ENCODE measurements around the gene KRT73. TPM values are rescaled to one million over a fixed set of nuclear protein-coding genes. Genes with fewer than 3 reads are reported as not detected.
A peak's percentile ranks its signal among the peaks of the same experiment; 100 is the strongest.

KRT73 gene
- total RNA-seq, 4 donors from 2014 or later: 0.15 TPM; not detected in 3

DNA sequence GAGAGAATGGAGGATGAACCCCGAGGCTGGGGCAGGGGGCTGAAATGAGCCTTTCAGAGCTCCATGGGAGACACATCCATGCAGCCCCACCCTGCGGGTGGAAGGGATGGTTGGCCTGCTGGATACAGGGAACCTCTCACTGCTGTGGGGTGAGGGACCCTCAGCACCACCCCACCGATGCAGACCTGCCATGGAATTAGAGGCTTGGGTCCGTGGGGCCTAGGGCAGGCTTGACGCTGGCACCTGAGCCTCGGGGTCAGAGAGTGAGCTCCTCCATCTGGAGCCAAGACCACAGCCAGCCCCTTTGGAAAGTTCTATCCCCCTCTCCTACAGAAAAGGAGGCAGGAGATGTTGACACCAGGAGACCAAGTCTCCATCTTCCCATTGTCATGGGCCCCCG, 37.3 kb downstream of the KRT73 start:
- TF ChIP-seq, protein P1, sequence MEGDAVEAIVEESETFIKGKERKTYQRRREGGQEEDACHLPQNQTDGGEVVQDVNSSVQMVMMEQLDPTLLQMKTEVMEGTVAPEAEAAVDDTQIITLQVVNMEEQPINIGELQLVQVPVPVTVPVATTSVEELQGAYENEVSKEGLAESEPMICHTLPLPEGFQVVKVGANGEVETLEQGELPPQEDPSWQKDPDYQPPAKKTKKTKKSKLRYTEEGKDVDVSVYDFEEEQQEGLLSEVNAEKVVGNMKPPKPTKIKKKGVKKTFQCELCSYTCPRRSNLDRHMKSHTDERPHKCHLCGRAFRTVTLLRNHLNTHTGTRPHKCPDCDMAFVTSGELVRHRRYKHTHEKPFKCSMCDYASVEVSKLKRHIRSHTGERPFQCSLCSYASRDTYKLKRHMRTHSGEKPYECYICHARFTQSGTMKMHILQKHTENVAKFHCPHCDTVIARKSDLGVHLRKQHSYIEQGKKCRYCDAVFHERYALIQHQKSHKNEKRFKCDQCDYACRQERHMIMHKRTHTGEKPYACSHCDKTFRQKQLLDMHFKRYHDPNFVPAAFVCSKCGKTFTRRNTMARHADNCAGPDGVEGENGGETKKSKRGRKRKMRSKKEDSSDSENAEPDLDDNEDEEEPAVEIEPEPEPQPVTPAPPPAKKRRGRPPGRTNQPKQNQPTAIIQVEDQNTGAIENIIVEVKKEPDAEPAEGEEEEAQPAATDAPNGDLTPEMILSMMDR (IDR thresholded peaks at IDR 0.05): no peak
- no peak for TF ChIP-seq POLR2A (IDR thresholded peaks at IDR 0.05)
- no peak for DNase-seq
- Histone ChIP-seq H3K4me3 (no peak overlapping the region), H3K27ac (peak overlapping the region; percentile 74 to 83 (median 77)), H3K36me3 (no peaks in the 10 kb centered on the region), H3K27me3 (no peaks in the 10 kb centered on the region), H3K9me3 (no peaks in the 10 kb centered on the region), H3K4me1 (peaks cover 25 to 59% (median 27%) of the 10 kb centered on the region in 3 donors)
- 42 to 66% methylated on average over 4 to 6 of the region's 7 CpGs for WGBS, 2 donors
- intact Hi-C loops (cut with DNase I): loop anchor here (5.0 kb wide), 1 partner anchor 296 kb away; no protein-coding TSS in a partner anchor

DNA sequence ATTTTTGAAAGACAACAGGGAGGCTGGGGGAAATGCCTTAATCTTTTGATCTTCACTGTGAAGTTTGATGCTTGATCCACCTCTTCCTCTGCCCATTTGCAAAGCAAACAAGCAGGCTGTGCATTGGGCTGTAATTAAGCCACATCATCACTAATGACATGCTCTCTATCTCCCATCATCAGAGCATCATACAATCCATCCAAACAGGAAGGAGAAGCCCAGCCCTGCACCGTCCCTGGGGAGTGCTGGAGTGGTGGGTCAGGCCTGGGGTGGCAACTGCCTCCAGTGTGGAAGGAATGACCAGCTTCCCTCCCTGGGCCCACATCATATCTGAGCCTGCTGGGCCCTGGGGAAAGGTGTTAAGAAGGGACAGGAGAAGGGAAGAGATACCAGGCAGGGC, 37.9 kb downstream of the KRT73 start:
- Histone ChIP-seq H3K36me3 (no peaks in the 10 kb centered on the region), H3K27me3 (no peaks in the 10 kb centered on the region), H3K27ac (peak overlapping the region; percentile 74 to 83 (median 77)), H3K4me1 (peaks cover 25 to 59% (median 27%) of the 10 kb centered on the region in 3 donors), H3K4me3 (no peak overlapping the region), H3K9me3 (no peaks in the 10 kb centered on the region)
- intact Hi-C loops (cut with DNase I): loop anchor here (5.0 kb wide), 1 partner anchor 297 kb away; no protein-coding TSS in a partner anchor
- 0% methylated on average over 1 of the region's 1 CpG; no CpG with 5 or more reads in 1 of the 2 donors for WGBS, 2 donors
- TF ChIP-seq, protein P1 (IDR thresholded peaks at IDR 0.05): no peak
- DNase-seq: no peak

DNA sequence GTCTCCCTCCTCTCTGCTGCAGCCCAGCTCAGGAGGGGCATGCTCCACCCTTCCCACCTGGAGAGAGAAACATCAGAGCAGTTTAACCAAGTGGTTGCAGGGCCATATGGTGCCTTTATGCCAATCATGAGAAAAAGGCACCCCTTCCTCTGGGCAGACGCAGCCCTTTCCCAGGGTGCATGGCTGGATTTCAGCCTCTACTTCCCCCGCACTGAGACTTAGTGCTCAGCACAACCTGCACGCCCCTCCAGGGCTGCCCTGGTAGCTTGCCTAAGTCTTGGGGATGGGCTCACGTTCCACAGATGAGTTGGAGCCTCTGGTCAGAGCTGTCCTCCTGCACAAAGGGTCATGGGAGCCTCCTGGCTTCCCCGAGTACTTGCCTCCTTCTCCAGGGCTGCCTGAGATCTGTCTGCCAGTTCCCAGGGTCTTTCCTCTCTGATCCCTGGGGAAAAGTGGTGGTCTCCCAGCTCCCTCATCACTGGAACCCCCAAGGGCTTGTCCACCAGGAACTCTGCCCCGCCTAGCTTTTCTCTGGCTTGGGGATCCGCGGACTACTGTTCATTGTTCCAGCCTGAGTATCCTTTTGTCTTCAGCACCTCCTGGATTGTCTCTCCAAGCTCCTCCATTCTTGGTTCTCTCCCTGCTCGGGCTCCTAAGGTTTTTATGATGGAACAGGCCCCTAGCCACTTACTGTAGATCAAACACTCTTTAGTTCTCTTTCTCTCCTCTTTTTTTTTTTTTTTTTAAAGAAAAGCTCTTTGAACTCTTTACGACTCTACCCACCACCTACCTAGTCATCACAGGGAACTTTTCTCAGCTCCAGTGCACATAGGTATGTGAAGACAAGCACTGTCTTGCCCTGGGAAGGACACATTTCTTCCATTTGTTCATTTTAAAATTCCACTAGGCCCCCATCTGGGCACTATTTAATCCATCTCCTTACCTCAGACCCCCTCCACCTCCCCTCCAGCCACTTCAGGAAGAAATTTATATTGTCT, 38.6 kb downstream of the KRT73 start:
- Histone ChIP-seq H3K36me3 (no peaks in the 10 kb centered on the region), H3K9me3 (no peaks in the 10 kb centered on the region), H3K4me3 (no peak overlapping the region), H3K27me3 (no peaks in the 10 kb centered on the region), H3K4me1 (peaks cover 25 to 59% (median 27%) of the 10 kb centered on the region in 3 donors), H3K27ac (peak overlapping the region; percentile 75 to 83 (median 77))
- WGBS, 2 donors: 27 to 60% methylated on average over 6 of the region's 10 CpGs
- intact Hi-C loops (cut with DNase I): loop anchor here (5.0 to 10.0 kb wide), 2 partner anchors 195 to 298 kb away; partner anchors contain the start of gene KRT84
- TF ChIP-seq POLR2A (IDR thresholded peaks at IDR 0.05): no peak
- TF ChIP-seq, protein P1 (IDR thresholded peaks at IDR 0.05): no peak
- DNase-seq: no peak

DNA sequence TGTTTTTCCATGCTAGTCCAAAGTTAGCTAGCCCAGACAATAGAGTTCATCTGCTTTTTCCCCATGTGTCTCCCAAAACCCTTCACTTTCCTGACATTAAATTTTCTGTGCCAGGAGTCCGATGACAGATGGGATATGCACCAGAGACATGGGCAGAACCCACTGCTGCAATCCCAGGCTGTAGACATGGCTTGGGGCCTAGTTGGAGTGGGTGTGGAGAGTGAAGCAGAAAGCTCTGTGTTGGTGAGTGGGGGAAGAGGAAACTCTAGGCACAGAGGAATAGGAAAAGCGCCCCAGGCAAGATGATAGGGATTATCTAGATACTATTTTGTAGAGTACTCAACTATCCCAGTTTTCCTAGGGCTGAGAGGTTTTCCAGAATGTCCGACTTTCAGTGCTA, 39.9 kb downstream of the KRT73 start:
- Histone ChIP-seq H3K36me3 (no peaks in the 10 kb centered on the region), H3K27me3 (peaks cover 0 to 5% (median 0%) of the 10 kb centered on the region in 4 donors), H3K9me3 (no peaks in the 10 kb centered on the region), H3K4me3 (no peak overlapping the region), H3K27ac (peak overlapping the region; percentile 75 to 83 (median 77)), H3K4me1 (peaks cover 25 to 59% (median 27%) of the 10 kb centered on the region in 3 donors)
- DNase-seq: no peak
- intact Hi-C loops (cut with DNase I): loop anchor here (10.0 kb wide), 1 partner anchor 194 kb away; the partner anchor contains the start of gene KRT84
- no peak for TF ChIP-seq POLR2A (IDR thresholded peaks at IDR 0.05)
- TF ChIP-seq, protein P1 (IDR thresholded peaks at IDR 0.05): no peak
- WGBS, 2 donors: 39 to 58% methylated on average over 3 of the region's 3 CpGs

DNA sequence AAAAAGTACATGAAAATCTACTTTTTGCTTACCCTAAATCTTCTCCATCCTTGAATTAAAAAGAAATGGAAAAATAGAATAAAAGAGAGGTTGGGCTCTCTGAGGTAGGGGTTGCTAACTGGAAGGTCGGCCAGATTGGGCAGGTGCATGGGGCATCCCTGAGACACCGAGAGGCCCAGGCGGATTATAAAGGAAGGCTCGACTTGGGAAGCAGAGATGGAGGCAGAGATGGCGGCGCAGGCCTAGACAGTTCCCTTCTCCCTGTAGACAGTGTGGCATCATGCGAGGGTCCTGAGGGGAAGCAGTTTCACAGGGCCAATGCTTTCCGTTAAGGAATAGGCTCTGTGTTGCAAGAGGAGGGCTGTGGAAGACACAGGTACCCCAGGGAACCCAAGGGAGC, 41.0 kb downstream of the KRT73 start:
- intact Hi-C loops (cut with DNase I): loop anchor here (10.0 kb wide), 1 partner anchor 193 kb away; the partner anchor contains the start of gene KRT84
- Histone ChIP-seq H3K27ac (no peak overlapping the region), H3K27me3 (peaks cover 0 to 5% (median 0%) of the 10 kb centered on the region in 4 donors), H3K4me1 (peaks cover 19 to 49% (median 24%) of the 10 kb centered on the region in 3 donors), H3K4me3 (no peak overlapping the region), H3K9me3 (no peaks in the 10 kb centered on the region), H3K36me3 (no peaks in the 10 kb centered on the region)
- DNase-seq: no peak
- TF ChIP-seq, protein P1 (IDR thresholded peaks at IDR 0.05): no peak
- TF ChIP-seq POLR2A (IDR thresholded peaks at IDR 0.05): no peak
- WGBS, 2 donors: 89 to 92% methylated on average over 8 of the region's 8 CpGs
